Measurements from ENCODE around the gene SLC6A19. TPM values are rescaled to one million over a fixed set of nuclear protein-coding genes. Genes with fewer than 3 reads are reported as not detected.

The SLC6A19 gene
- total RNA-seq, 1 experiment from 2014 or later: not detected

GRCh38 chr5:1169211-1170115 is 31.9 kb upstream of the SLC6A19 start:
- no peaks in the 10 kb centered on the region for H3K9me3 ChIP-seq (ENCODE audit: low read length)
- H3K9ac ChIP-seq (ENCODE audit: low read length): no peak overlapping the region
- no peak overlapping the region for H3K27ac ChIP-seq (ENCODE audit: low read length)
- H3K4me1 ChIP-seq (ENCODE audit: low read length): peaks cover 3% of the 10 kb centered on the region; the same call in 1 of the 2 replicates
- no peaks in the 10 kb centered on the region for H3K9me2 ChIP-seq (replicated peaks; ENCODE audit: insufficient read depth, low read length)
- no peaks in the 10 kb centered on the region for H4K20me1 ChIP-seq (ENCODE audit: insufficient read depth, low read depth, low read length)
- H3K36me3 ChIP-seq (ENCODE audit: insufficient read depth, low read length): no peaks in the 10 kb centered on the region
- no peak for DNase-seq
- no peaks in the 10 kb centered on the region for H3K27me3 ChIP-seq (ENCODE audit: low read length)
- no peak overlapping the region for H3K4me2 ChIP-seq (ENCODE audit: low read depth, low read length, poor library complexity, severe bottlenecking)
- no peak overlapping the region for H3K4me3 ChIP-seq (ENCODE audit: low read length)
- H3K79me2 ChIP-seq (ENCODE audit: low read length): no peaks in the 10 kb centered on the region
- H2AFZ ChIP-seq (ENCODE audit: low read length): no peak overlapping the region

- Histone ChIP-seq H3K9me3 (ENCODE audit: low read length) (no peaks in the 10 kb centered on the region), H3K27ac (ENCODE audit: low read length) (no peak overlapping the region), H3K4me2 (ENCODE audit: low read depth, low read length, poor library complexity, severe bottlenecking) (no peak overlapping the region), H3K4me3 (ENCODE audit: low read length) (no peak overlapping the region), H2AFZ (ENCODE audit: low read length) (no peak overlapping the region), H4K20me1 (ENCODE audit: insufficient read depth, low read depth, low read length) (no peaks in the 10 kb centered on the region), H3K79me2 (ENCODE audit: low read length) (no peaks in the 10 kb centered on the region), H3K36me3 (ENCODE audit: insufficient read depth, low read length) (no peaks in the 10 kb centered on the region), H3K9me2 (replicated peaks; ENCODE audit: insufficient read depth, low read length) (no peaks in the 10 kb centered on the region), H3K9ac (ENCODE audit: low read length) (no peak overlapping the region), H3K4me1 (ENCODE audit: low read length) (peaks cover 3% of the 10 kb centered on the region; the same call in 1 of the 2 replicates), H3K27me3 (ENCODE audit: low read length) (no peaks in the 10 kb centered on the region)
- no peak for DNase-seq
Observed at GRCh38 chr5:1171340-1171941, 30.0 kb upstream of the SLC6A19 start.

GRCh38 chr5:1172007-1172581 is 29.3 kb upstream of the SLC6A19 start:
- no peak for DNase-seq

GRCh38 chr5:1172670-1173404 is 28.6 kb upstream of the SLC6A19 start:
- Histone ChIP-seq H3K27me3 (ENCODE audit: low read length) (no peaks in the 10 kb centered on the region), H3K9ac (ENCODE audit: low read length) (no peak overlapping the region), H3K9me3 (ENCODE audit: low read length) (no peaks in the 10 kb centered on the region), H3K9me2 (replicated peaks; ENCODE audit: insufficient read depth, low read length) (no peaks in the 10 kb centered on the region), H3K79me2 (ENCODE audit: low read length) (no peaks in the 10 kb centered on the region), H2AFZ (ENCODE audit: low read length) (no peak overlapping the region), H3K36me3 (ENCODE audit: insufficient read depth, low read length) (no peaks in the 10 kb centered on the region), H3K4me3 (ENCODE audit: low read length) (no peak overlapping the region), H3K4me1 (ENCODE audit: low read length) (peaks cover 2% of the 10 kb centered on the region; the same call in 1 of the 2 replicates), H3K4me2 (ENCODE audit: low read depth, low read length, poor library complexity, severe bottlenecking) (no peak overlapping the region), H3K27ac (ENCODE audit: low read length) (no peak overlapping the region), H4K20me1 (ENCODE audit: insufficient read depth, low read depth, low read length) (no peaks in the 10 kb centered on the region)
- peak; percentile 61 for DNase-seq

More at GRCh38 chr5:1172007-1172581, 29.3 kb upstream of the SLC6A19 start:
- Histone ChIP-seq H3K27ac (ENCODE audit: low read length) (no peak overlapping the region), H3K9me3 (ENCODE audit: low read length) (no peaks in the 10 kb centered on the region), H3K9ac (ENCODE audit: low read length) (no peak overlapping the region), H3K36me3 (ENCODE audit: insufficient read depth, low read length) (no peaks in the 10 kb centered on the region), H3K4me1 (ENCODE audit: low read length) (peaks cover 3% of the 10 kb centered on the region; the same call in 1 of the 2 replicates), H3K9me2 (replicated peaks; ENCODE audit: insufficient read depth, low read length) (no peaks in the 10 kb centered on the region), H3K79me2 (ENCODE audit: low read length) (no peaks in the 10 kb centered on the region), H2AFZ (ENCODE audit: low read length) (no peak overlapping the region), H3K27me3 (ENCODE audit: low read length) (no peaks in the 10 kb centered on the region), H4K20me1 (ENCODE audit: insufficient read depth, low read depth, low read length) (no peaks in the 10 kb centered on the region), H3K4me3 (ENCODE audit: low read length) (no peak overlapping the region), H3K4me2 (ENCODE audit: low read depth, low read length, poor library complexity, severe bottlenecking) (no peak overlapping the region)

GRCh38 chr5:1173485-1174070 is 27.8 kb upstream of the SLC6A19 start:
- H3K9me3 ChIP-seq (ENCODE audit: low read length): no peaks in the 10 kb centered on the region

GRCh38 chr5:1174122-1174936 is 27.1 kb upstream of the SLC6A19 start:
- Histone ChIP-seq H3K4me1 (ENCODE audit: low read length) (no peaks in the 10 kb centered on the region), H3K9me2 (replicated peaks; ENCODE audit: insufficient read depth, low read length) (no peaks in the 10 kb centered on the region), H3K27ac (ENCODE audit: low read length) (no peak overlapping the region), H2AFZ (ENCODE audit: low read length) (no peak overlapping the region), H3K27me3 (ENCODE audit: low read length) (no peaks in the 10 kb centered on the region), H3K9ac (ENCODE audit: low read length) (no peak overlapping the region), H3K79me2 (ENCODE audit: low read length) (no peaks in the 10 kb centered on the region), H3K9me3 (ENCODE audit: low read length) (no peaks in the 10 kb centered on the region), H4K20me1 (ENCODE audit: insufficient read depth, low read depth, low read length) (no peaks in the 10 kb centered on the region), H3K36me3 (ENCODE audit: insufficient read depth, low read length) (no peaks in the 10 kb centered on the region), H3K4me2 (ENCODE audit: low read depth, low read length, poor library complexity, severe bottlenecking) (no peak overlapping the region), H3K4me3 (ENCODE audit: low read length) (no peak overlapping the region)
- peak; percentile 48 for DNase-seq

More at GRCh38 chr5:1173485-1174070, 27.8 kb upstream of the SLC6A19 start:
- Histone ChIP-seq H3K4me3 (ENCODE audit: low read length) (no peak overlapping the region), H3K9me2 (replicated peaks; ENCODE audit: insufficient read depth, low read length) (no peaks in the 10 kb centered on the region), H3K9ac (ENCODE audit: low read length) (no peak overlapping the region), H3K4me2 (ENCODE audit: low read depth, low read length, poor library complexity, severe bottlenecking) (no peak overlapping the region), H2AFZ (ENCODE audit: low read length) (no peak overlapping the region), H3K4me1 (ENCODE audit: low read length) (no peaks in the 10 kb centered on the region), H3K27me3 (ENCODE audit: low read length) (no peaks in the 10 kb centered on the region), H3K36me3 (ENCODE audit: insufficient read depth, low read length) (no peaks in the 10 kb centered on the region), H3K79me2 (ENCODE audit: low read length) (no peaks in the 10 kb centered on the region), H3K27ac (ENCODE audit: low read length) (no peak overlapping the region), H4K20me1 (ENCODE audit: insufficient read depth, low read depth, low read length) (no peaks in the 10 kb centered on the region)
- DNase-seq: no peak

GRCh38 chr5:1175015-1175414 is 26.4 kb upstream of the SLC6A19 start:
- no peaks in the 10 kb centered on the region for H3K4me1 ChIP-seq (ENCODE audit: low read length)
- H3K79me2 ChIP-seq (ENCODE audit: low read length): no peaks in the 10 kb centered on the region
- no peaks in the 10 kb centered on the region for H3K36me3 ChIP-seq (ENCODE audit: insufficient read depth, low read length)
- no peaks in the 10 kb centered on the region for H3K9me3 ChIP-seq (ENCODE audit: low read length)
- H3K27me3 ChIP-seq (ENCODE audit: low read length): no peaks in the 10 kb centered on the region
- DNase-seq: no peak
- H3K9me2 ChIP-seq (replicated peaks; ENCODE audit: insufficient read depth, low read length): no peaks in the 10 kb centered on the region
- no peak overlapping the region for H3K4me3 ChIP-seq (ENCODE audit: low read length)
- no peak overlapping the region for H3K9ac ChIP-seq (ENCODE audit: low read length)
- no peaks in the 10 kb centered on the region for H4K20me1 ChIP-seq (ENCODE audit: insufficient read depth, low read depth, low read length)
- H3K4me2 ChIP-seq (ENCODE audit: low read depth, low read length, poor library complexity, severe bottlenecking): no peak overlapping the region
- no peak overlapping the region for H3K27ac ChIP-seq (ENCODE audit: low read length)
- H2AFZ ChIP-seq (ENCODE audit: low read length): no peak overlapping the region
